Adrenal gland (tissue), 12 donors: ENCODE data around the gene WDR59. TPM values are rescaled to one million over a fixed set of nuclear protein-coding genes. Genes with fewer than 3 reads are reported as not detected.

Experiments
- DNase-seq, 7 donors: peaks; one replicate each; pipeline ENCODE4 v3.0.0-alpha.2; 2019 to 2020
- H3K27ac ChIP-seq, 5 donors: fragments of 200-600 bp; sonication (generic) in 4 of 5; 1 replicate in 3 of 5; 2 replicates in 2 of 5; pipeline versions ENCODE4 v1.5.1 to v1.8.0; 2016 to 2020; ENCODE audit warnings: mild to moderate bottlenecking in 1 of 5
- H3K27me3 ChIP-seq: fragments of 200-600 bp; 2 replicates; pipeline ENCODE4 v1.8.0; 2021
- H3K36me3 ChIP-seq, 2 donors: fragments of 200-600 bp; replicated peaks in 1 of 2; 1 replicate in 1 of 2; 2 replicates in 1 of 2; pipeline versions ENCODE4 v1.5.1 to v1.8.0; 2018 to 2022
- H3K4me1 ChIP-seq, 2 donors: fragments of 200-600 bp; replicated peaks in 1 of 2; 1 replicate in 1 of 2; 2 replicates in 1 of 2; pipeline versions ENCODE4 v1.5.1 to v1.8.0; 2018 to 2021
- H3K4me3 ChIP-seq, 4 donors: fragments of 200-600 bp; sonication (generic) in 3 of 4; one replicate each; pipeline ENCODE4 v1.5.1; 2016 to 2018
- H3K9me3 ChIP-seq, 3 donors: fragments of 200-600 bp; sonication (generic) in 1 of 3; replicated peaks in 1 of 3; 1 replicate in 2 of 3; 2 replicates in 1 of 3; pipeline versions ENCODE4 v1.5.1 to v1.8.0; 2016 to 2021
- POLR2A ChIP-seq, 2 donors: fragments of 450-650 bp; IDR thresholded peaks; one replicate each; pipeline ENCODE4 v1.6.1; 2017; ENCODE audit warnings: antibody characterized with exemption in 2 of 2, mild to moderate bottlenecking in 2 of 2, moderate library complexity in 1 of 2
- WGBS, 4 donors: extraction: QIAGEN DNeasy Blood & Tissue Kit in 2 of 4; methylation state at CpG; one replicate each; pipeline versions ENCODE4 v1.1.5 to v1.1.7; 2013 to 2017; 5-methylcytosine and 5-hydroxymethylcytosine counted together
- intact Hi-C, 2 donors: fragments of 100-400 bp; cut with DNase I; formaldehyde crosslinking; loops; one replicate each; pipeline versions ENCODE4 v1.14.1 to v1.15.0; 2022 to 2023
- polyA plus RNA-seq, 3 donors: library from polyadenylated mRNA; stranded (reverse); fragments of 200-250 nt in 2 of 3; fragments of 350-450 nt in 1 of 3; fragmentation: Illumina TruSeq in 1 of 3; extraction: RNeasy Lipid Tissue Mini Kit (QIAGEN cat#74804) in 1 of 3; gene quantifications; one replicate each; pipeline ENCODE4 v1.2.3, GENCODE V29; 2013 to 2014
- total RNA-seq, 9 donors: library from RNA; depleted of rRNA in 4 of 9; stranded (reverse); fragments of >200 nt in 4 of 9; fragments of 120-200 nt in 1 of 9; fragmentation: NEBNext Ultra II Directional in 1 of 9; extraction: Animal tissue kit (Norgen Biotek cat#: 25700) in 1 of 9; gene quantifications; one replicate each; pipeline versions ENCODE4 v1.1.0 to v1.2.4, GENCODE V29; 2013 to 2023
- TF ChIP-seq, protein P1 (sequence below), 6 experiments: fragments of 450-650 bp in 4 of 6; fragments of 200-600 bp in 2 of 6; sonication (generic) in 1 of 6; IDR thresholded peaks; 1 replicate in 5 of 6; 2 replicates in 1 of 6; pipeline versions ENCODE4 v1.5.1 to v1.8.0; 2016 to 2021; ENCODE audit warnings: antibody characterized with exemption in 6 of 6, mild to moderate bottlenecking in 2 of 6, moderate library complexity in 1 of 6
- donor health status: healthy with polysubstance abuse.
- donor health status: Bipolar disorder and iron deficiency.
- donor health status: DM: yes; HTN: yes; CAD: no.
- donor health status: DM: no; HTN: no; CAD: no.
- donor health status: DM: no; HTN: no; CAD: no.
- donor health status: DM: yes; HTN: yes; CAD: no.

Gene WDR59
- total and polyA plus RNA-seq, 12 donors: 21.5 to 130 (median 64.1) TPM

DNA sequence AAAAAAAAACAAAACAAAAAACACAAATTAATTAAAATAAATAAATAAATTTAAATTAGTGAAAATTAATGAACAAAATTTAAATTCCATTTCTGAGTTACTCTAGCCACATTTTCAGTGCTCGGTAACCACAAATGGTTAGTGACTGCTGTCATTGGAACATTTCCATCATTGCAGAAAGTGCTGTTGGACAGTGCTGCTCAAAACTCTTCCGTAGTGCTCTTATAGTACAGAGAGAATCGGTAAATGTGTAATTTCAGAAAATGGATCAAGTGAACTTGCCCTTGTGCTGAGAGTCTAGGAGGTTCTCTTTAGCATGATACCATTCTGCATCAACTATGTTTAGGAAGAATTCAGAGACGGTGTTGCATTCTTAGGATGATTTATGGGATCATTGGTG is 37.6 kb upstream of the WDR59 start:
- Histone ChIP-seq H3K36me3 (no peaks in the 10 kb centered on the region), H3K27ac (no peak overlapping the region), H3K9me3 (peaks cover 0 to 7% (median 0%) of the 10 kb centered on the region in 3 donors), H3K4me3 (no peak overlapping the region), H3K4me1 (peaks cover 18 to 30% of the 10 kb centered on the region in 2 donors), H3K27me3 (no peaks in the 10 kb centered on the region)
- 92 to 95% (median 94%) methylated on average over 4 of the region's 4 CpGs for whole genome bisulfite sequencing, 4 donors
- TF ChIP-seq POLR2A (IDR thresholded peaks at IDR 0.05): no peak
- DNase-seq: no peak
- intact Hi-C loops: no loop called here

DNA sequence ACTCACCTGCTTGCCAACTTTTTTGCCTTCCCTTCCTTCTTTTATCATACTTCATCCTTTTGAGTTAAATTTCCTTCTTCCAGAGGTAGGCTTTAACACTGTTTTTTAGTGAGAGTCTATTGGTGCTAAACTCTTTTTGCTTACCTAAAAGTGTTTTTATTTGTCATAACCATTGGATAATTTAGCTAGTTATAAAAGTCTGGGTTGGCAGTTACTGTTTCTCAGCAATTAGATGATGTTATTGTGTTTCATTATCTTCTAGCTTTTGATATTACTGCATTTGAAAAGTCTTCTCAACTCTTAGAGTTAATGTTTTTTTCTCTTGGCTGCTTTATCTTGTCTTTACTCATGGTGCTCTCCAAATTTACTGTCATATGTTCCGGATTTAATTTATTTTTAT is 36.5 kb upstream of the WDR59 start:
- intact Hi-C loops: no loop called here
- Histone ChIP-seq H3K9me3 (peaks cover 0 to 7% (median 0%) of the 10 kb centered on the region in 3 donors), H3K4me1 (peaks cover 13 to 33% of the 10 kb centered on the region in 2 donors), H3K27me3 (no peaks in the 10 kb centered on the region), H3K4me3 (no peak overlapping the region), H3K27ac (no peak overlapping the region), H3K36me3 (no peaks in the 10 kb centered on the region)
- TF ChIP-seq POLR2A (IDR thresholded peaks at IDR 0.05): no peak
- TF ChIP-seq, protein P1, sequence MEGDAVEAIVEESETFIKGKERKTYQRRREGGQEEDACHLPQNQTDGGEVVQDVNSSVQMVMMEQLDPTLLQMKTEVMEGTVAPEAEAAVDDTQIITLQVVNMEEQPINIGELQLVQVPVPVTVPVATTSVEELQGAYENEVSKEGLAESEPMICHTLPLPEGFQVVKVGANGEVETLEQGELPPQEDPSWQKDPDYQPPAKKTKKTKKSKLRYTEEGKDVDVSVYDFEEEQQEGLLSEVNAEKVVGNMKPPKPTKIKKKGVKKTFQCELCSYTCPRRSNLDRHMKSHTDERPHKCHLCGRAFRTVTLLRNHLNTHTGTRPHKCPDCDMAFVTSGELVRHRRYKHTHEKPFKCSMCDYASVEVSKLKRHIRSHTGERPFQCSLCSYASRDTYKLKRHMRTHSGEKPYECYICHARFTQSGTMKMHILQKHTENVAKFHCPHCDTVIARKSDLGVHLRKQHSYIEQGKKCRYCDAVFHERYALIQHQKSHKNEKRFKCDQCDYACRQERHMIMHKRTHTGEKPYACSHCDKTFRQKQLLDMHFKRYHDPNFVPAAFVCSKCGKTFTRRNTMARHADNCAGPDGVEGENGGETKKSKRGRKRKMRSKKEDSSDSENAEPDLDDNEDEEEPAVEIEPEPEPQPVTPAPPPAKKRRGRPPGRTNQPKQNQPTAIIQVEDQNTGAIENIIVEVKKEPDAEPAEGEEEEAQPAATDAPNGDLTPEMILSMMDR (IDR thresholded peaks at IDR 0.05): no peak
- DNase-seq: no peak
- 45 to 68% (median 55%) methylated on average over 1 of the region's 1 CpG for WGBS, 4 donors

DNA sequence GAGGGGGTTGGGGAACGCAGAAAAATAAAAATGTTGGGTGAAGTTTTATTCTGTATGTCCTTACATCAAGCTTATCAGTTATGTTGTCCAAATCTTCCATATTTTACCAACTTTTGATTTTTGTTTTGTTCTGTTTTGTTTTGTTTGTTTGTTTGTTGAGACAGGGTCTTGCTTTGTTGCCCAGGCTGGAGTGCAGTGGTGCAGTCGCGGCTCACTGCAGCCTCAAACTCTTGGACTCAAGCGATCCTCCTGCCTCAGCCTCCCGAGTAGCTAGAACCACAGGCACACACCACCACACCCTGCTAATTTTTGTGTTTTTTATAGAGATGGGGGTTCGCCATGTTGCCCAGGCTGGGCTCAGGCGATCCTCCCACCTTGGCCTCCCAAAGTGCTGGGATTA is 34.7 kb upstream of the WDR59 start:
- Histone ChIP-seq H3K27me3 (no peaks in the 10 kb centered on the region), H3K4me1 (peaks cover 0 to 20% of the 10 kb centered on the region in 2 donors), H3K4me3 (no peak overlapping the region), H3K36me3 (no peaks in the 10 kb centered on the region), H3K27ac (no peak overlapping the region), H3K9me3 (peaks cover 0 to 7% (median 0%) of the 10 kb centered on the region in 3 donors)
- TF ChIP-seq, protein P1 (IDR thresholded peaks at IDR 0.05): no peak
- TF ChIP-seq POLR2A (IDR thresholded peaks at IDR 0.05): no peak
- WGBS, 4 donors: 96 to 100% (median 98%) methylated on average over 7 of the region's 7 CpGs
- DNase-seq: peak in 1 of 7 donors; percentile 21
- intact Hi-C loops: no loop called here

DNA sequence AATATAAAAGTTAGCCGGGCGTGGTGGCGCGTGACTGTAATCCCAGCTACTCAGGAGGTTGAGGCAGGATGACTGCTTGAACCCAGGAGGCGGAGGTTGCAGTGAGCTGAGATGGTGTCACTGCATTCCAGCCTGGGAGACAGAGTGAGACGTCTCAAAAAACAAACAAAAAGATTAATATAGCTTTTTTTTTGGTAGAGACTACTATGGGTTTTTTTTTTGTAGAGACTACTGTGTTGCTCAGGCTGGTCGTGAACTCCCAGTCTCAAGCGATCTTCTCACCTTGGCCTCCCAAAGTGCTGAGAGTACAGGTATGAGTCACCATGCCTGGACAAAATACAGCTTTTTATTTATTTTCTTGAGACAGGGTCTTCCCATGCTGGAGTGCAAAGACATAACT is 34.1 kb upstream of the WDR59 start:
- no peaks in the 10 kb centered on the region for H3K27me3 ChIP-seq
- H3K9me3 ChIP-seq: peaks cover 0 to 7% (median 0%) of the 10 kb centered on the region in 3 donors
- peak in 1 of 7 donors; percentile 42 for DNase-seq
- WGBS, 4 donors: 71 to 80% (median 74%) methylated on average over 8 of the region's 8 CpGs
- H3K27ac ChIP-seq: no peak overlapping the region
- no peak overlapping the region for H3K4me3 ChIP-seq
- intact Hi-C loops: no loop called here
- TF ChIP-seq POLR2A (IDR thresholded peaks at IDR 0.05): no peak
- TF ChIP-seq, protein P1 (IDR thresholded peaks at IDR 0.05): no peak
- peaks cover 0 to 20% of the 10 kb centered on the region in 2 donors for H3K4me1 ChIP-seq
- no peaks in the 10 kb centered on the region for H3K36me3 ChIP-seq
